ENCODE results near the gene GEMIN2. TPM values are rescaled to one million over a fixed set of nuclear protein-coding genes. Genes with fewer than 3 reads are reported as not detected.
"Not testable (repeated sequence)": the region's sequence is repeated elsewhere in the genome, so short reads cannot be mapped to it uniquely, and the experiment has no call there.

Gene GEMIN2
- total RNA-seq, 2 experiments from 2014 or later: 14.6 to 16.1 TPM

DNA sequence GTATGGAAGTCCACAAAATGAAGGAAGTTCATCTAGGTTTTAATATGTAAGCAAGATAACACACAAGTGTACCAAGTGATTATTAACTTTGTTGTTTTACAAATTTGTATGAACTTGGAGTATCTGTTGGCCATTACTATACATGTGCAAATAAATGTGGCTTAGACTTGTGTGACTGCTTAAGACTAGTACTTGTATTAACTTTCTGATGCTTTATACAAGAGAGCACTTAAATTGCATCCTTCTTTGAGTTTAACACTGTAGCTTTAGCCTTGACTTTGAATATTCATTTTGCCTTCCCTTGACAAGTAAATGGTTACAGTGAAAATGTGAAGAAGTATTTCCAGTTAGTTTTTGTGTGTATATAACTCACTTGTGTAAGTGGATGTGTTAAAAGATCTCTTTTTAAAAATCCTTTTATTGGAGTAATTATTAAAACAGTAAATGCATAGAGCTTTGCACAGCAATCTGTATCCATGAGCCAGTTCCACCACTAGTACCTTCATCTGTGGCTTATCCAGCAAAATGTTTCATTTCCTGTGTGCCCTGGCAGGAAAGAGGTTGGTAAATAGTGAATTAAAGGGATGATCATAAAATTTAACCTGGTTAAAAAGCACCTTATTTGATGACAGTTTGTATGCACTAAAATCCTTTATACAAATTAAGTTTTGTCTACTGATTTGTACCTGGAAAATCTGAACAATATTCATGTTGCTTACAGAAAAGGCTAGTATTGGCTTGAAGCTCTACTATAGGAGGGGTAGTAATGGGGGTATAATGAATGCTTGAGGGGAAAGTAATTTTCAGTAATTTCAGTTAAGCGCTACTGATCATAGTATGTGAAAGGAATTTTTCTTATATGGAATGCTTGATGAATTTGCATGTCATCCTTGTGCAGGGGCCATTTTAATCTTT is 68.9 kb downstream of the GEMIN2 start:
- Histone ChIP-seq H3K9me3 (ENCODE audit: control insufficient read depth in 1 of 2, insufficient read depth in 1 of 2, low read length in 2 of 2) (no peaks in the 10 kb centered on the region), H3K4me1 (ENCODE audit: insufficient read depth, low read length) (peaks cover 10% of the 10 kb centered on the region), H3K27me3 (ENCODE audit: control insufficient read depth in 1 of 2, insufficient read depth in 2 of 2, low read length in 2 of 2) (no peaks in the 10 kb centered on the region), H3K27ac (ENCODE audit: low read depth in 1 of 2, low read length in 2 of 2) (no peak overlapping the region), H3K4me3 (ENCODE audit: low read length) (no peak overlapping the region), H3K36me3 (ENCODE audit: insufficient read depth, low read length) (peaks cover 69% of the 10 kb centered on the region)
- no peak overlapping the region for H3K27ac Mint-ChIP-seq
- TF ChIP-seq, protein P1, sequence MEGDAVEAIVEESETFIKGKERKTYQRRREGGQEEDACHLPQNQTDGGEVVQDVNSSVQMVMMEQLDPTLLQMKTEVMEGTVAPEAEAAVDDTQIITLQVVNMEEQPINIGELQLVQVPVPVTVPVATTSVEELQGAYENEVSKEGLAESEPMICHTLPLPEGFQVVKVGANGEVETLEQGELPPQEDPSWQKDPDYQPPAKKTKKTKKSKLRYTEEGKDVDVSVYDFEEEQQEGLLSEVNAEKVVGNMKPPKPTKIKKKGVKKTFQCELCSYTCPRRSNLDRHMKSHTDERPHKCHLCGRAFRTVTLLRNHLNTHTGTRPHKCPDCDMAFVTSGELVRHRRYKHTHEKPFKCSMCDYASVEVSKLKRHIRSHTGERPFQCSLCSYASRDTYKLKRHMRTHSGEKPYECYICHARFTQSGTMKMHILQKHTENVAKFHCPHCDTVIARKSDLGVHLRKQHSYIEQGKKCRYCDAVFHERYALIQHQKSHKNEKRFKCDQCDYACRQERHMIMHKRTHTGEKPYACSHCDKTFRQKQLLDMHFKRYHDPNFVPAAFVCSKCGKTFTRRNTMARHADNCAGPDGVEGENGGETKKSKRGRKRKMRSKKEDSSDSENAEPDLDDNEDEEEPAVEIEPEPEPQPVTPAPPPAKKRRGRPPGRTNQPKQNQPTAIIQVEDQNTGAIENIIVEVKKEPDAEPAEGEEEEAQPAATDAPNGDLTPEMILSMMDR (IDR thresholded peaks at IDR 0.05): no peak
- H3K4me1 Mint-ChIP-seq (ENCODE audit: low read depth): peaks cover 19% of the 10 kb centered on the region
- DNase-seq: no peak
- no peaks in the 10 kb centered on the region for H3K9me3 Mint-ChIP-seq
- ChIA-PET POLR2A (interaction anchor here (0.6 kb wide), 1 partner anchor 47 kb away, joined by 3 read pairs; no protein-coding TSS in a partner anchor), CTCF (no interaction called here)
- no peak overlapping the region for H3K4me3 Mint-ChIP-seq
- intact Hi-C loops (cut with DNase I, micrococcal nuclease): loop anchor here in 1 of 2 experiments (5.0 kb wide), 1 partner anchor 44 kb away; no protein-coding TSS in a partner anchor
- H3K36me3 Mint-ChIP-seq (ENCODE audit: low read depth): peaks cover 20% of the 10 kb centered on the region
- no peaks in the 10 kb centered on the region for H3K27me3 Mint-ChIP-seq
- no peak for ATAC-seq (ENCODE audit: poor library complexity)

DNA sequence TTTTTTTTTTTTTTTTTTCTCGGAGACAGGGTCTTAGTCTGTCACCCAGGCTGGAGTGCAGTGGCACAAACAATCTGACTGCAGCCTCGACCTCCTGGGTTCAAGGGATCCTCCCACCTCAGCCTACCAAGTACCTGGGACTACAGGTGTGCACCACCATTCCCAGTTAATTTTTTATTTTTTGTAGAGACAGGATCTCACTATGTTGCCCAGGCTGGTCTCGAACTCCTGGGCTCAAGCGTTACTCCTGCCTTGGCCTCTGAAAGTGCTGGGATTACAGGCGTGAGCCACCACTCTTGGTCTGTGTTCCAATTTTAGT is 69.5 kb downstream of the GEMIN2 start:
- H3K4me3 ChIP-seq (ENCODE audit: low read length); H3K27me3 ChIP-seq (ENCODE audit: control insufficient read depth in 1 of 2, insufficient read depth in 2 of 2, low read length in 2 of 2); H3K9me3 ChIP-seq (ENCODE audit: control insufficient read depth in 1 of 2, insufficient read depth in 1 of 2, low read length in 2 of 2); H3K4me1 ChIP-seq (ENCODE audit: insufficient read depth, low read length); H3K27ac Mint-ChIP-seq; DNase-seq; H3K27ac ChIP-seq (ENCODE audit: low read depth in 1 of 2, low read length in 2 of 2); H3K27me3 Mint-ChIP-seq; H3K4me3 Mint-ChIP-seq; CTCF ChIA-PET; ATAC-seq (ENCODE audit: poor library complexity); H3K9me3 Mint-ChIP-seq: not testable (repeated sequence)
- intact Hi-C loops (cut with DNase I, micrococcal nuclease): loop anchor here in 1 of 2 experiments (5.0 kb wide), 1 partner anchor 44 kb away; no protein-coding TSS in a partner anchor
- POLR2A ChIA-PET: interaction anchor here (0.6 kb wide), 1 partner anchor 46 kb away, joined by 3 read pairs; no protein-coding TSS in a partner anchor
- peaks cover 23% of the 10 kb centered on the region for H3K4me1 Mint-ChIP-seq (ENCODE audit: low read depth)
- H3K36me3 Mint-ChIP-seq (ENCODE audit: low read depth): peaks cover 20% of the 10 kb centered on the region
- peaks cover 63% of the 10 kb centered on the region for H3K36me3 ChIP-seq (ENCODE audit: insufficient read depth, low read length)

DNA sequence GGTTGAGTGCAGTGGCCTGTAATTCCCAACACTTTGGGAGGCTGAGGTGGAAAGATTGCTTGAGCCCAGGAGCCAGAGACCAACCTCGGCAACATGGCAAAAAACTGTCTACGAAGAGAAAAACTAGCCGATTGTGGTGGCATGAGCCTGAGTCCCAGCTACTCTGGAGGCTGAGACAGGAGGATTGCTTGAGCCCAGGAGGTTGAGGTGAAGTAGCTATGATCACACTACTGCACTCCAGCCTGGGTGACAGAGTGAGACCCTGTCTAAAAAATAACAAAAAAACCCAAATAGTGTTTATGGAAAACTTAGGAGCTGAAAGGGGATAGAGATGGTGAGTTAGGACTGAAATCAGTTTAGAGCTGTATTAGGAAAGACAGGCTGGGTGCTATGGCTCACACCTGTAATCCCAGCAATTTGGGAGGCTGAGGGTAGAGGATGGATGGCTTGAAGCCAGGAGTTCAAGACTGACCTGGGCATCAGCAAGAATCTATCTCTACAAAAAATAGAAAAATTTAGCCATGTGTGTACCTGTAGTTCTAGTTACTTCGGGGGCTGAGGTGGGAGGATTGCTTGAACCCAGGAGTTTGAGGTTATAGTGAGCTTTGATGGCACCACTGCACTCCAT is 70.6 kb downstream of the GEMIN2 start:
- DNase-seq (no peak), ATAC-seq (ENCODE audit: poor library complexity) (no peak)
- intact Hi-C loops (cut with DNase I, micrococcal nuclease): loop anchor here in 1 of 2 experiments (5.0 kb wide), 1 partner anchor 43 kb away; no protein-coding TSS in a partner anchor
- Histone ChIP-seq H3K27me3 (ENCODE audit: control insufficient read depth in 1 of 2, insufficient read depth in 2 of 2, low read length in 2 of 2) (no peaks in the 10 kb centered on the region), H3K9me3 (ENCODE audit: control insufficient read depth in 1 of 2, insufficient read depth in 1 of 2, low read length in 2 of 2) (no peaks in the 10 kb centered on the region), H3K4me3 (ENCODE audit: low read length) (no peak overlapping the region), H3K4me1 (ENCODE audit: insufficient read depth, low read length) (peaks cover 3% of the 10 kb centered on the region), H3K36me3 (ENCODE audit: insufficient read depth, low read length) (peaks cover 53% of the 10 kb centered on the region), H3K27ac (ENCODE audit: low read depth in 1 of 2, low read length in 2 of 2) (no peak overlapping the region)
- peaks cover 20% of the 10 kb centered on the region for H3K36me3 Mint-ChIP-seq (ENCODE audit: low read depth)
- ChIA-PET POLR2A (interaction anchor here (0.6 to 1.6 kb wide), 4 partner anchors 10 to 82 kb away, joined by 3 to 7 read pairs (median 4); partner anchors contain the start of genes PNN and TRAPPC6B), CTCF (no interaction called here)
- H3K27ac Mint-ChIP-seq: no peak overlapping the region
- TF ChIP-seq, protein P1 (IDR thresholded peaks at IDR 0.05): no peak
- H3K27me3 Mint-ChIP-seq: no peaks in the 10 kb centered on the region
- H3K4me1 Mint-ChIP-seq (ENCODE audit: low read depth): peaks cover 16% of the 10 kb centered on the region
- H3K4me3 Mint-ChIP-seq: no peak overlapping the region
- H3K9me3 Mint-ChIP-seq: no peaks in the 10 kb centered on the region

Data from CD4-positive, alpha-beta T cell (primary cell).